Endometrium (tissue), 2 donors: ENCODE data around the gene RAB1A.

Source experiments
- FAIRE-seq: peaks from 2 replicates; lab custom pipeline; 2012; peaks lifted over from hg19 to GRCh38; lab: Jason Lieb, UNC
- donor health status: control.
- donor health status: control.

The RAB1A gene

GRCh38 chr2:65093211-65093610 lies 36.7 kb downstream of the RAB1A start:
- FAIRE-seq, result no peak

- FAIRE-seq, result no peak
Measured at GRCh38 chr2:65092791-65093190, 37.1 kb downstream of the RAB1A start.

GRCh38 chr2:65085148-65085547 lies 44.8 kb downstream of the RAB1A start:
- FAIRE-seq, result no peak

GRCh38 chr2:65081232-65081685 lies 48.6 kb downstream of the RAB1A start:
- FAIRE-seq, result no peak

- FAIRE-seq, result no peak
Measured at GRCh38 chr2:65079017-65079416, 50.9 kb downstream of the RAB1A start.

- FAIRE-seq, result no peak
Measured at GRCh38 chr2:65077898-65078297, 52.0 kb downstream of the RAB1A start.

- no peak for FAIRE-seq
Measured at GRCh38 chr2:65076345-65076710, 53.6 kb downstream of the RAB1A start.

- no peak for FAIRE-seq
Measured at GRCh38 chr2:65075605-65076344, 54.1 kb downstream of the RAB1A start.

- no peak for FAIRE-seq
Measured at GRCh38 chr2:65075176-65075575, 54.7 kb downstream of the RAB1A start.

- FAIRE-seq, result no peak
Measured at GRCh38 chr2:65073879-65074565, 55.9 kb downstream of the RAB1A start.

- FAIRE-seq, result no peak
Measured at GRCh38 chr2:65072181-65072970, 57.5 kb downstream of the RAB1A start.

- no peak for FAIRE-seq
Measured at GRCh38 chr2:65071499-65072180, 58.3 kb downstream of the RAB1A start.

GRCh38 chr2:65070856-65071255 lies 59.0 kb downstream of the RAB1A start:
- no peak for FAIRE-seq

- no peak for FAIRE-seq
Measured at GRCh38 chr2:65070172-65070830, 59.6 kb downstream of the RAB1A start.

- FAIRE-seq, result no peak
Measured at GRCh38 chr2:65069439-65069824, 60.5 kb downstream of the RAB1A start.

- no peak for FAIRE-seq
Measured at GRCh38 chr2:65067806-65068553, 61.9 kb downstream of the RAB1A start.

GRCh38 chr2:65064728-65065552 lies 65.0 kb downstream of the RAB1A start:
- FAIRE-seq, result no peak

GRCh38 chr2:65062843-65063825 lies 66.8 kb downstream of the RAB1A start:
- FAIRE-seq, result no peak

- no peak for FAIRE-seq
Measured at GRCh38 chr2:65061910-65062339, 68.0 kb downstream of the RAB1A start.
